UCSD-AML1 (cell line): ENCODE measurements around the gene AMTN.
"Not testable (repeated sequence)": the region's sequence is repeated elsewhere in the genome, so short reads cannot be mapped to it uniquely, and the experiment has no call there.

ENCODE experiments used
- DNase-seq: peaks from one replicate; lab custom pipeline; 2025; ENCODE audit not compliant: unreplicated experiment; lab: John Stamatoyannopoulos, UW

Gene AMTN, protein sequence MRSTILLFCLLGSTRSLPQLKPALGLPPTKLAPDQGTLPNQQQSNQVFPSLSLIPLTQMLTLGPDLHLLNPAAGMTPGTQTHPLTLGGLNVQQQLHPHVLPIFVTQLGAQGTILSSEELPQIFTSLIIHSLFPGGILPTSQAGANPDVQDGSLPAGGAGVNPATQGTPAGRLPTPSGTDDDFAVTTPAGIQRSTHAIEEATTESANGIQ

GRCh38 chr4:70518269-70518668, at the start of gene AMTN:
Gene AMTN (plus strand): TSS chr4:70518569. CDS start chr4:70518778, 209 bp downstream.
- no peak for DNase-seq

GRCh38 chr4:70471897-70472296, 46.5 kb upstream of the AMTN start, which contains the start of gene MUC7:
Gene MUC7 (plus strand): TSS chr4:70472197. CDS start chr4:70474022, 1,825 bp downstream.
- DNase-seq: no peak

DNA sequence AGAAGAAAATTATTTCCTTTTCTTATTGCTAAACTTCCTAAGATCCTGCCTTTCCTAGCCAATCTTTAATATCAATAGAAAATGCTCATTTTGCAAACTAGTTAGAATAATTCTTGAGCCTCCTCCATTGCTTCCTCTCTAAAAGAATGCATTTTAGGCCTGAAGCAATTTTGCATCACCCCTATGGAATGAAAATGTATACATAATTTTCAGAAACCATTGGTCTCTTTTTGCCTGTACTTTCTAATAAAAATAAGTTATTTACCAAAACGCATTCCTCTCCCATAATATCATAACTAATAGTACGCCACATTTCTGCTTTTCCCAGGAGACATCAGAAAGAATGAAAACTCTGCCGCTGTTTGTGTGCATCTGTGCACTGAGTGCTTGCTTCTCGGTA, 44.7 kb upstream of the AMTN start:
- no peak for DNase-seq

GRCh38 chr4:70488748-70489147, 29.6 kb upstream of the AMTN start:
- DNase-seq: no peak

GRCh38 chr4:70496231-70496630, 22.1 kb upstream of the AMTN start:
- DNase-seq: no peak

GRCh38 chr4:70501838-70502237, 16.5 kb upstream of the AMTN start:
- not testable (repeated sequence) for DNase-seq

DNA sequence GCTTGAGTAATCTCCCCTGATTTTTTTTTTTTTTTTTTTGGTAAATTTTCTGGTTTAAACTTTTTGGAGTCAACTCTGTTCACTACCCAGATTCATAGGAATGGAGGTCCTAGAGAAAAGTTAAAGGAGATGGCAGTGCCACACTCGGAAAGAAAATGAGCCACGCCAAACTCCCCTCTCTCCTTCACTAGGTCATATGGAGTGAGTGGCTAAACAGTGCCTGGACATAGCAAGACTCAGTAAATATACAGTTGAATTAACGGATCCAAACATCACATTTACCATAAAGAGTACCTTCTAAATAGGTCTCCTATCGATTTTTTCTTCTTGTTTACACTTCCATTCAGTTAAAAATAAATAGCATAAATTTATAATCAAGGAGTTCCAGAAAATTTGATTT, 13.6 kb upstream of the AMTN start:
- DNase-seq: no peak

GRCh38 chr4:70505151-70505748, 13.1 kb upstream of the AMTN start:
- peak; percentile 29 for DNase-seq

DNA sequence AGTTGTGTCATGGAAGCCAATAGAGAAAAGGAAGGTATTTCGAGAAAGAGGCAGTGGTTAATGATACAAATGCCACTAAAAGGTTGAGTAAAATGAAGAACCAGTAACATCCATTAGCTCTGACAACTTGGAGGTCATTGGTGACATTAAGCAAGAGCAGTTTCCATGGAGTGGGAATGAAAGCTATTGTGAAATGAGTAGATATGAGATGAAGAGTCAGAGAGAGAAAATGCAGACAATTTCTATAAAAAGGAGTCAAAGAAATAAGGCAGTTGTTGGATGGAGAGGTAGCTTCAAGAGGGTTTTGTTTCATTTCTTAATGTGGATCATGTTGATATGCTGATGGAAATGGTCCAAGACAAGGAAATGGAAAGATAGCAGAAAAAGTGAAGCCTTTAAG, 9.6 kb upstream of the AMTN start:
- no peak for DNase-seq

GRCh38 chr4:70511365-70511764, 7.0 kb upstream of the AMTN start:
- DNase-seq: no peak

GRCh38 chr4:70515367-70516250, 2.8 kb upstream of the AMTN start:
- no peak for DNase-seq

GRCh38 chr4:70518716-70519115, 347 bp downstream of the AMTN start:
- no peak for DNase-seq

DNA sequence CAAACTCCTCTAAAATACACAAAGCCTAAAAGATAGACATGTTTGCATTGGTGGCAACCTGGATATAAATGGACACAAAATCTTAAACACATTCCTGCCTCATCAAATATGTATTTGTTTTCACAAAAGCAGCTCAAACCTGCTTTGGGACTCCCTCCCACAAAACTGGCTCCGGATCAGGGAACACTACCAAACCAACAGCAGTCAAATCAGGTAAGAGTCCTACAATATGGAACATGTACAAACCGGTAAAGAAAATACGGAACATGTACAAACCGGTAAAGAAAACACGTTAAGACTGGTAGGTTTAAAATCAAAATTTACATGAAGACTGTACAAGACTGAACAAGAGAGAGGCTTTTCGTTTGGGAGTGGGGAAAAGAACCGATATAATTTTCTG, 4.3 kb downstream of the AMTN start:
- DNase-seq: no peak

- no peak for DNase-seq
Measured at GRCh38 chr4:70530997-70531396, 12.6 kb downstream of the AMTN start.

DNA sequence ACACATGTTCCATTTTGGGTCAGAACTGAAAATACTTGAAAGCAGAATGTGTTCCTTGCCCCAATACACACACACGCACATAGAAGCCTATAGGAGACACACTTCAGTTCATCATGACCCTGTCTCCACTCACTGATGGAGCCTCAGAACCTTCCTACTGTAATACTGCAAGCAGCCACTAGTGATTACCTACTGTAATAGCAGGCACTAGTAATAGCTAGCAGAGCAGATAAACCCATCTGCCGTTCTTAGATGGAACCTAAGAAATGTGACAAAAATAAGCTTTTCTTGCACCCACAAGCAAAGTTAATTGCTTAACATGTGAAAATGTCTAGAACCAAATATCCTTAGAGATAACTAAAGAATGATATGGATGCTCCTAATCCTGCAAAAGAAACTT, 13.6 kb downstream of the AMTN start:
- DNase-seq: no peak

- DNase-seq: no peak
Measured at GRCh38 chr4:70533211-70533610, 14.8 kb downstream of the AMTN start.

DNA sequence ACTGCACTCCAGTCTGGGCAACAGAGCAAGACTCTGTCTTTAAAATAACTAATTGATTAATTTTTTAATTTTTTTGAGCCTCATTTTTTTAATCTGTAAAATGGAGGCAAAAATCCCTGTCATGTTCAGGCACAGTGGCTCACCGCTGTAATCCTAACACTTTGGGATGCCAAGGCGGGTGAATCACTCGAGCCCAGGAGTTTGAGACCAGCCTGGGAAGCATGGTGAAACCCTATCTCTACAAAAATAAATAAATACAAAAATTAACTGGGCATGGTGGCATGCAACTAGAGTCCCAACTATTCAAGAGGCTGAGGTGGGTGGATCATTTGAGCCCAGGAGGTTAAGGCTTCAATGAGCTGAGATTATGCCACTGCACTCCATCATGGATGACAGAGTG, 15.4 kb downstream of the AMTN start:
- no peak for DNase-seq

- not testable (repeated sequence) for DNase-seq
Measured at GRCh38 chr4:70534886-70535285, 16.5 kb downstream of the AMTN start.

DNA sequence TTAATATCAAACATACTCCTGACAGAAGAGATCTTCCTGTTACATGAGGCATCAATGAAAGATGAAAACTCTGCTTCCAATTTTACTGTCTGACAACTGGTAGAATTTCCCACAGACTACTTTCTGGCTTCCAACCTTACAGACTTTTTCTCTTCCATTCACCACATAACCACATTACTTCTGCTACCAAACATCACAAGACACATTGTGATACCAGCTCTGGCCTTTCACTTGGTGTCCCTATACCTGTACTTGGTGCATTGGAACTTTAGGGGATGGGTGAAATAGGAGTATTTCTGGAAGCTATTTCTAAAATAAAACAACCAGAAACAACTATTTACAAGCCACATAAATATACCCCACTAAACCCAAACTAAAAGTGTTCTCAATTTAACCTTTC, 20.5 kb downstream of the AMTN start:
- no peak for DNase-seq

DNA sequence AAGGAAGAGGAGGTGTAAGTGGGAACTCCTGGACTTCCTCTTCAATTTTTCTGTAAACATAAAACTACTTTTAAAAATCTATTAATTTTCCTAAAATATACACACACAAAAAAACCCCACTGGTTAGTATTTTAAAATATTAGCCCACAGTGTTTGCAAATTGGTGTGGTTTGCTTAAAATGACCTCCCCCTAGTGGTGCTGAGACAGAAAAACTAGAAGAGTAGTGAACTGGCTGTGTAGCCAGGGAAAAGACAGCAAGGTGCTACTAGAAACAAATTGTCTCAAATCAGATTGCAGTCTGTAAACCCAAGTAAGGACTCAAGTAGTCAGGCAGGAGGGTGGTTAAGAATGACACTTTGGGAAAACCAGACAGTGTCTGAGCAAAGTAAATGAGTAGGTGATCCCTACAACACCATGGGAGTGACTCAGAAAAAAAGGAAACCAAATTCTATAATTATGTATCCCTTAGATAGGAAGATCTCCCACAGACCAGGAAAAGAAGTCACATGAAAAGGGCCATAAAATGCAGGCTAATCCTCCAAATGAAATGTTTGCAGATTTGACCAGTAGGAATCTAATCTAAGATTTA, 26.0 kb downstream of the AMTN start:
- no peak for DNase-seq

DNA sequence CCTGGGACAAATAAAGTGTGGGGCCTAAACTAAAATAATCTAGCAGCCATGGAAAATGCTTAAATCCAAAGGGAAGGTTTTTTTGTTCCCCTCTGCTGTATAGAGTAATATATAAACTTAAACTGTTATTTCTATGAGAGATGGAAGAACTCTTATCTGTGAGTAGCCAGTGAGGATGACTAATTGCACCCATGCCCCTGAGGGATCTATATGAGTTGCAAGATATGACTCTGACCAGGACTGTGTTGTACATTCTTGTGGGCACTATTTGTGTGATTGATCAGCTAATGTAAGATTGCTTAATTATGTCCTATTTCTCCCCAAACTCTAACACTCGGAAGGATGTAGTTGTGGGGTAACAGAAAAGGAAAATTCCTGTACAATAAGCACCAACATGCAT, 38.5 kb downstream of the AMTN start:
- DNase-seq: no peak
